COR-L47 (cell line): ENCODE data around the gene PRKCZ.
A peak's percentile ranks its signal among the peaks of the same experiment; 100 is the strongest.

Experiments used
- DNase-seq: peaks from one replicate; lab custom pipeline; 2025; lab: John Stamatoyannopoulos, UW

Gene PRKCZ

GRCh38 chr1:2024887-2025286, 25.3 kb upstream of the PRKCZ start:
- DNase-seq, result no peak

GRCh38 chr1:2025491-2025981, 24.7 kb upstream of the PRKCZ start:
- no peak for DNase-seq

- DNase-seq, result no peak
Measured at GRCh38 chr1:2027961-2028583, 22.1 kb upstream of the PRKCZ start.

- no peak for DNase-seq
Measured at GRCh38 chr1:2028870-2029560, 21.2 kb upstream of the PRKCZ start.

- no peak for DNase-seq
Measured at GRCh38 chr1:2029561-2029960, 20.6 kb upstream of the PRKCZ start.

- no peak for DNase-seq
Measured at GRCh38 chr1:2030076-2030871, 19.9 kb upstream of the PRKCZ start.

GRCh38 chr1:2031546-2032540, 18.4 kb upstream of the PRKCZ start:
- DNase-seq, result no peak

GRCh38 chr1:2032737-2033136, 17.5 kb upstream of the PRKCZ start:
- no peak for DNase-seq

- no peak for DNase-seq
Measured at GRCh38 chr1:2033165-2033564, 17.0 kb upstream of the PRKCZ start.

GRCh38 chr1:2036287-2036686, 13.9 kb upstream of the PRKCZ start:
- DNase-seq, result no peak

- no peak for DNase-seq
Measured at GRCh38 chr1:2037314-2037979, 12.8 kb upstream of the PRKCZ start.

GRCh38 chr1:2038229-2038628, 12.0 kb upstream of the PRKCZ start:
- no peak for DNase-seq

GRCh38 chr1:2039251-2039650, 11.0 kb upstream of the PRKCZ start:
- DNase-seq, result no peak

- DNase-seq, result no peak
Measured at GRCh38 chr1:2041305-2041704, 8.9 kb upstream of the PRKCZ start.

GRCh38 chr1:2041887-2042286, 8.3 kb upstream of the PRKCZ start:
- DNase-seq, result no peak

GRCh38 chr1:2042830-2043773, 7.1 kb upstream of the PRKCZ start:
- DNase-seq, result no peak

- DNase-seq, result no peak
Measured at GRCh38 chr1:2043886-2044285, 6.3 kb upstream of the PRKCZ start.

GRCh38 chr1:2044510-2045319, 5.5 kb upstream of the PRKCZ start:
- peak; percentile 34 for DNase-seq
